Sigmoid colon (tissue), 4 donors: ENCODE results near the gene RIOK1.
"Not testable (repeated sequence)": the region's sequence is repeated elsewhere in the genome, so short reads cannot be mapped to it uniquely, and the experiment has no call there.

Source experiments
- CTCF ChIP-seq, 4 experiments: fragments of 450-650 bp in 3 of 4; fragments of 200-600 bp in 1 of 4; IDR thresholded peaks; one replicate each; pipeline ENCODE4 v1.5.1; 2016 to 2019; ENCODE audit warnings: antibody characterized with exemption in 4 of 4, mild to moderate bottlenecking in 3 of 4, moderate library complexity in 2 of 4
- EP300 ChIP-seq, 4 donors: sonication (generic); formaldehyde crosslinking; IDR thresholded peaks; one replicate each; pipeline ENCODE4 v1.6.1; 2017; ENCODE audit warnings: antibody characterized with exemption in 4 of 4
- POLR2A ChIP-seq, 2 donors: fragments of 450-650 bp; IDR thresholded peaks; one replicate each; pipeline ENCODE4 v1.6.1; 2016; ENCODE audit warnings: antibody characterized with exemption in 2 of 2, mild to moderate bottlenecking in 2 of 2, moderate library complexity in 2 of 2
- POLR2AphosphoS5 ChIP-seq, 4 donors: sonication (generic); formaldehyde crosslinking; IDR thresholded peaks; one replicate each; pipeline ENCODE4 v1.6.1; 2017; ENCODE audit warnings: antibody characterized with exemption in 4 of 4

GRCh38 chr6:7347551-7347997, 42.0 kb upstream of the RIOK1 start:
- TF ChIP-seq CTCF, POLR2A, EP300, POLR2AphosphoS5 (IDR thresholded peaks at IDR 0.05): not testable (repeated sequence)
